NCI-H1105 (cell line): Measurements from ENCODE around the gene NIPAL4.
"Not testable (repeated sequence)": the region's sequence is repeated elsewhere in the genome, so short reads cannot be mapped to it uniquely, and the experiment has no call there.

Source experiments
- DNase-seq: peaks from one replicate; lab custom pipeline; 2025; lab: John Stamatoyannopoulos, UW

NIPAL4 gene

DNA sequence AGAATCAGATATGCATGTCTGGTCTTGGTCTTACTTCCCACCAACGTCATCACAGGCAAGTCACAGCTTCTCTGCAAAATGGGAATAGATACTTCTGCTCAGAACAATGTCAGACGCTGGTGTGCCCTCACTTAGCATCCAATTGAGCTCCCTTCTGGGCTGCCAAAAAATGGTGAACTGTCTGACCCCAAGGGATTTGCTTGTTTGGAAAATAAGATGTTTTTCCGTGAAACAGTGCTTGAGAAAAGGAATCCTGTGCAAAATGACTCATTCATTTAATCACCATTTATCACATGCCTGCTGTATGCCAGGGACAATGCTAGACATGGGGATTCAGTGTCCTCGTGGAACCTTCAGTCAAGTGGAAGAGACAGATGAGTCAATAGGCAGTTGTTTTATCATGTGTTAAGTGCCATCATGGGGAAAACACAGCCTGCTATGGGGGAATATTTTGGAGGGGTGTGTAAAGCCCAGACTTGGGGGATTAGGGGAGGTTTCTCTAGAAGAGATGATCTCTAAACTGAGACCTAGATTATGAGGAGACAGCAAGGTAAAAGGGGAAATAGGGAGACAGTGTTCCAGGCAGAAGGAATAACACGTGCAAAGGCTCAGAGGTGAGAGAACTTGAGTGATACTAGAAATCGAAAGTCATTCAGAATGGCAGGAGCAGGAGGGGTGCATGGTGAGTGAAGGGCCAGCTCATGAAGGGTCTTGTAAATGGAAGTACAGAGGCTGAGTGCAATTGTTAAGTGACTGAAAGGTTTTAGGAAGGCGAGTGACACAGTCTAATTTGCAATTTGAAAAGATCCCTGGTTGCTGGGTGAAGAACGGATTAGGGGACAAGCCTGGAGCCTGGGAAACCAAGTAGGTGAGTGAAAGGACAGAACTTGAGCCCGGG lies 3.9 kb downstream of the NIPAL4 start:
- DNase-seq = no peak

DNA sequence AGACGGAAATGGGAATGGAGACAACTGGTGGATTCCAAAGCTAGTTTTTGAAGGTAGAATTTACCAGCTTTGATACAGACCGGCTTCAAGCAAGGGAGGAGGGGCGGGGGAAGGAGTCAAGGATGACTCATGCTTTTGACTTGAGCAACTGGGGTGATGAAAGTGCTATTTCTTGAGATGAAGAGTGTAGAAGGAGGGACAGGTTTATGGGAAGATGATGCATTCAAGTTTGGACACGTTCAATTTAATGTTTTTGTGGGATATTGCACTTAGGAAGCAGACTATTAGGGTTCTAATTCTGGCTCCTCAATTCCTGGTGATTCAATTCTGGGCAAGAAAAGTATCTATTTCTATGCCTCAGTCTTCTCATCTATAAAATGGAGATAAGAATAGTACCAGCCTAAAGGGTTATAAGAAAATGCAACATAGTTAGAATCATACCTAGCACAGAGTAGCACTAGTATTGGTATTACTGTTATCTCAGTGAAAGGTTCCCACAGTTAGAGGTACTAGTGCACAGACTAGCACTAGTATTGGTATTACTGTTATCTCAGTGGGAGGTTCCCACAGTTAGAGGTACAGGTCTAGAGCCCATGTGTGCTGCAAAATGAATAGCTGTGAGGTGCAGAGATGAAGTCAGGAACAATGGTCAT lies 4.6 kb downstream of the NIPAL4 start:
- no peak for DNase-seq

DNA sequence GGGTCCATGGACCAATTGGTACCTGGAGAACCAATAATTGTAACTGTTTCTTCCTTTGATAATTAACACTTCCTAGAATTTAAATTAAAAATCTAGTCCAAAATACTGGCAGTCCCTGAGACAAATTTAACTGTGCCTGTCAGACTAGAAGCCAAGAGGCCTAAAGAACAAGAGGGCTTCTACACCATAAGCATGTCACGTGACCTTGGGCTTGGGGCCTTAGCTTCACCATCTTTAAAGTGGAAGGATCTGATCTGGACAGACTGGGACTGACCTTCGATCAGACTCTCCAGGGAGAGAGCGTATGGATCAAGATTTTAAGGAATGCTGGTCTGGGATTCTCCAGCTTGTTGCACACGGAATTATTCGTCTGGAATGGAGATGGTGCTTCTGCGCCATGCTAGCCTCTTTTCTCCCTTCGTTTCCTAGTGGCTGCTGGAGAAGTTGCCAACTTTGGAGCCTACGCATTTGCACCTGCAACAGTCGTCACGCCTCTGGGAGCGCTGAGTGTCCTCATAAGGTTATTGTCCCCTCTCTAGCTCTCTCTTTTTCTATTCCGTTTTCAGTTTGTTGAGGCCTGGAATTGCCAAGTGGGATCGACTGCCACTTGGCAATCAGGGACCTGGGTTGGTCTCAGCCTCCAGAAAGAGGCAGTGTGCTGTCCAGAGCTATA lies 8.4 kb downstream of the NIPAL4 start:
- DNase-seq = no peak

DNA sequence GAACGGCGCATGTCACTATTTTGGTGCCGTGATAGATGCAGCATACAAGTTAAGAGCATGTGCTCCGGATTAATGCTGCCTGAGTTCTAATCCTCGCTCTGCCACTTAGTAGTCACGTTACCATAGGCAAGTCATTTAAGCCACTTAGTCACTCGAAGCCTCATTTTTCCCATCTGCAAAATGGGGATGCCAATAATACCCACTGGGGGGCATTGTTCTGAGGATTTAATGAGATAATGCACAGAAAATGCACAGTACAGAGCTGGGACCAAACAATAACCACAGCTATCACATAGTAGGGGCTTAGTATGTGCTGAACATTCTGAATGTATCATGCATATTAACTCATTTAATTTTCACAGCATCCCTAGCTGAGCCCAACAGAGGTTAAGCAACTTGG lies 9.1 kb downstream of the NIPAL4 start:
- no peak for DNase-seq

DNA sequence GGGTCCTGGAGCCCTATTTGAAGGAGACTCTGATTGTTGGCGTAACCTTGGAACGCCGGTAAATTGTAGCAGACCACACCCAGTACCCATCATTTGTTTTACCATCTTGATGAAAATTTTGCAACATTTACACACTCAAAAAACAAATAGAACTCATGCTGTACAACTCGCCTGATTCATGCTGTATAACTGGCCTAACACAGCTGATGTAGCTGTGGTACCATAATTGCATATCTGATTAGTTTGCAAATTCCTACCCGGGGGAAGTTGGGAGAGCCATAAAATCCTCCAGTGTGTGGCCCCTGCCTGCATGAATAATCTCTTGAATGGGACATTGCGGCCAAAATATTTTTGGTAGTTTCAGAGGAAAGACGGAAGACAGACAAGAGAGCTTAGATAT lies 9.7 kb downstream of the NIPAL4 start:
- DNase-seq = no peak

DNA sequence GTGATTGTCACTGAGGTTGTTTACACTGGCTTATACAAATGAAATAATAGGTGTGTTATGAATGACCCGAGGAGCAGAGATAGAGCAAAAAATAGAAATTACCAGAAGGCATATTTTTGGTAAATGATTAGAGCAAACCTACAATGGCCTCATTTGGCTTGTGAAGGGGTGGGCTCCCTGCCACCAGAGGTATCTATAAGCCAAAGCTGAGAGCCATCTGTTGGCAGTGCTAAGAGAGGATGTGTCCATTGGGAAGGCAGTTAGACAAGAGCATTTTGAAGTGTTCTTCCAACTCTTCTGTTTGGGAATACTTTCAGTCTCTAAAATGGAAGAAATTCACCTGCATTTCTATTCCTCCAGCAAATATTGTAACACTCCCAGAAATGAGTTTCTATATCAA lies 10.6 kb downstream of the NIPAL4 start:
- no peak for DNase-seq

DNA sequence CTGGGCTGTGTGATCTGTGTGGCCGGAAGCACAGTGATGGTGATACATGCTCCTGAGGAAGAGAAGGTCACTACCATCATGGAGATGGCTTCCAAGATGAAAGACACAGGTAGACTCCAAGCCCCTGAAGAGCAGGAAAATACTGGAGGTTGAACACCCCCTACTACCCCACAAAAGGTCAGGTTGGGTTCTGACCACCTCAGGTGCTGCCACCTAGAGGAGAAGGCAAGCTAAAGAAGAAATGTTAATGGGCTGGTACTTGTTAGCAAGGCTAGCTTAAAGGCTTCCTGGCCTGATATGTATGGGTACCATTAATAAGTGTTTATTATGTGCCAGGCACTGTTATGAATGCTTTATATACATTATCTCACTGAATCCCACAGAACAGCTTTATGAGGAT lies 11.7 kb downstream of the NIPAL4 start:
- no peak for DNase-seq

DNA sequence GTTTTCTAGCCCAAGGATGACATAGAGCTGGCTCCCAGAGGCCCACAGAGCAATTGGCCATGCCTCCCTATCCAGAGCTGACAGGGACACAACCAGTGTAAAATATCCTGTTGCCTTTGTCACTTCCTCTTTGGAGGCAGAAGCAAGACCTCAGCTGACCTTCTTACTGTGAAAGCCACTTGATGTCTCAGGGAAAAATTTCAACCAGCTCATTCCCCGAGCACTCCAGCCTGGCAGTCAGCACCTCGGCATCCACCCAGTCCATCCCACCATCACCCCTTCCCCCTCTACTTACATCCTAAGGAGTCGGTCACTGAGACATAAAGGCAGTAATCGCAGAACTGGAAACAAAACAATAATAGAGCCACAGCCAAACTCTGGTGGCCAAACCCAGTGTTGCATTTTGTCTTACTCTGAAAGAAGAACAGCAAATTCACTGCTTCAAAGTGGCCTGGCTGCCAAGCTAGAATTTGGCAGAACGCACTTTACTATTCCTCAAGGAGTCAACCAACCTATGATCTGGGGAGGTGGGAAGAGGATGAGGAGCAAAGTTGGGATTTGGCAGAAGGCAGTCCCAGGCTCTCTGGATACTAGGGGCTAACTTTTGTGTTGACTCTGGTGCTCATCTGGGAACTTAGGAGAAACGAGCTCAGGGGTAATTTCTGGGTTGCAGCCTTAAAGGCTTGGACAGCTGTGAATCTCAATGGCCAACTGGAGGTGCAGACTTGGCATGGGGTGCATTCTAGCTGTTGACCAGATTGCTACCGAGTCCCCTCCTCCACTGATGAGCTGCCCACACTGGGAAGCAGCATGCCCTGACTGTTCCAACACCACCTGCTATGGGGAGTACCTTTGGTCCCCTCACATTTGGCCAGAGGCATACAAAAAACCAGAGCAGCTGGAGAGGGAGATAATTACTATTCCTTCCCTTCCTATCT lies 13.6 kb downstream of the NIPAL4 start:
- DNase-seq = no peak

DNA sequence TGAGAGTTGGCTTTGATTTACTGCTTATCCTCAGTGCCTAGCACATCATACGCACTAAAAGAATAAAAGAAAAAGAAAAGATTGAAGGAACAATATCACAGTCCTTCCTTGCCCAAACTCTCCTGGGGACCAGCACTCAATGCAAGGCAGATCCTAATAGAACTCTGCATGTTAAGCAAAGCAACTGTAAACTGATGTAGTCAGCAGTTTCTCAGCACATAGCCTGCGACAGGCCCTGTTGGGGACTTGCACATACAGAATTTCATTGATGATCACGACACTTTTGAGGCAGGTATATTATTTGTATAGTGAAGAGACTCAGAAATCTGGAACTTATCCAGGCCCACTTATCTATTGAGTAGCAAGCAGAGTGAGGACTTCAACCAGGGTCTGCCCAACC lies 15.4 kb downstream of the NIPAL4 start:
- DNase-seq = no peak

DNA sequence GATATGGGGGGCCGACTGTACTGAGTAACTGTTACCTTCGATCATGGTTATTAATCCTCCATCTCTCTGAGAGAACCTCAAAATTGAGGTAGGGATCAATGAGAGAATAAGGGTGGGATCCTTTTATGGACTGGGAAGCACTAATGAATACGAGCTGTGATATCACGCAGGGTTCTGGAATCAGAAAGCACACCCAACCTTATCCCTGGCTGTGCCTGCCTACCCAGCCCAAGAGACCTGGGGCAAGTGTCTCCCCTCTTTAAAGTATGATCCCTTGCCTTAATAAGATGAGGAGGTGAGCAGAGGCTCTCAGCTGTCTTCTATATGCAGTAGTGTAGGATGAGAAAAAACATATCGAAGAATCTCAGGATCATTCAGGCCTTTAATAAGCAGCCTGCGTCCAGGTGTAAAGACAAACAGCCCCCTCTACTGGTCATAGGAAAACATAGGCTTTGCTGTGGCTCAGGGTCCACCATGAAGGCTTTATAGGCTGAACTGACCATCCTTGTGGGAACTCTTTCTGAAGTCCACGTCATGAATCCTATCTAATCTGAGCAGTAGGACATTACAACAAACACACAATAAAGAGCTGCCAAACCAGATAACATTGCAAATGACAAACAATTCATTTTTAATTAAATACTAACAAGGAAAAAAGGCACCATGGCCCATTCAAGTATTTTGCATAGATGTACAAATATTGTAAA lies 16.8 kb downstream of the NIPAL4 start:
- peak; percentile 54 for DNase-seq

DNA sequence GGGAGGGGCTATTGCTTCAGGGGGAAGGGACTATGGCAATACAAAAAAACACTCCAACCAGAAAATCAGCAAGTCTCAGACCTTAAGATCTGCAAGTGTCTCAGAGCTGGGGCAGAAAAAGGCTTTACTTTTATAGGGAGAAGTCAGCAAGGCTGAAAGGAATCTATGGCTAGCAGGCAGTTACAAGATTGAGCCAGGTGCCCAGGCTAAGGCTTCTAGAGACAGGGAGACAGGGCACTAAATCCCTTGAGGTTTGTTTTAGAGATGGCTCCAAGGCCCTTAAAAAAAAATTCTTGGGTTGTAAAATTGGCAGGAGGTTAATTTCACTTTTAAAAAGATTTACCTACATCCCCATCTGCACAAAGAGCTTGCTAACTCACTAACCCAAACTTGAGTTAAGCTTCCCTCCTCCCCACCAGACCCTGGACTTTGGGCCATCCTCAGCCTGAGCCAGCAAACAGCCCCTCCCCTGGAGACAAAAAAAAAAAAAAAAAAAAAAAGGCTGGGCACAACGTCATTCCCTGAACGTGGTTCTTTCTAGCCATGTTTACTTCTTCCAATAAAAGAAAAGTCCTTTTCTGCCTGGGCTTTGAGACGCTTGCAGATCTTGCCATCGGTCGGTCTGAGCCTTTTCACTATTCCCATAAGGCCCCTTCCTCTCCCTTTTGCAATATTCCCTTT lies 17.9 kb downstream of the NIPAL4 start:
- DNase-seq = no peak

DNA sequence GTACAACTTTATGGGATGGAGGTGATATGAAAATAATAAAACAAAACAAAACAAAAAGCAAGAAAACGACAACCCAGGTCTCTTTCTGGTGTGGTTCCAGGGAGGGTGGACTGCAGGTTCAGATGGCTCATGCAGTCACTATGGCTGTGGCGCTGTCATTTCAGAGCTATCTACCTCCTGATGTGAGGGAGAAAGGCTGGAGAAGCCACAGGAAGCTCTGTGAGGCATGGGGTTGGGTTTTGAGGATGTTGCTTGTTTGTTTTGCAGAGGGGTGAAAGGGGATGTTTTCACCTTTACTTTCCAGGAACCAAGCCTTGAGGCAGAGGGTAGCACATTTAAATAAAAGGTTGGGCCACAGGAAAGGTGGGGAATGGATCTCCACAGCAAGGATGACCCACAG lies 18.7 kb downstream of the NIPAL4 start:
- no peak for DNase-seq

DNA sequence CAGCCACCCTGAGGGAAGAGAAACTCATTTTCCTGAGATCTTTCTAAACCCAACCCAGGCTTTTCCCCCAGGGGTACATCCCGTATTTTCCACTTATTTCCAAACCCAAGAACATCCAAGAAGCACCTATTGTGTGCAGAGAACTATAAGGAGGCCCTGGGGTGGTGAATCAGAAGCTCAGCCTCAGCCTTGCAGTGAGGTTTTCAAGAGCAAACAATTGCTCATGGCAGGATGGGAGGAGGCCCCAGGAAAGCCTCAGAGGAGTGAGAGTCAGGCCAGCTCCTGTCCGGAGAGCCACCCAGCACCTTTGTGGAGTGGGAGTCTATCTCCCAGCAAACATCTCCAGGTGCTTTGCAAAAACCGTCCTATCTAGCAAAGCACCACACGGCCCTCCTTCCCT lies 19.2 kb downstream of the NIPAL4 start:
- DNase-seq = no peak

DNA sequence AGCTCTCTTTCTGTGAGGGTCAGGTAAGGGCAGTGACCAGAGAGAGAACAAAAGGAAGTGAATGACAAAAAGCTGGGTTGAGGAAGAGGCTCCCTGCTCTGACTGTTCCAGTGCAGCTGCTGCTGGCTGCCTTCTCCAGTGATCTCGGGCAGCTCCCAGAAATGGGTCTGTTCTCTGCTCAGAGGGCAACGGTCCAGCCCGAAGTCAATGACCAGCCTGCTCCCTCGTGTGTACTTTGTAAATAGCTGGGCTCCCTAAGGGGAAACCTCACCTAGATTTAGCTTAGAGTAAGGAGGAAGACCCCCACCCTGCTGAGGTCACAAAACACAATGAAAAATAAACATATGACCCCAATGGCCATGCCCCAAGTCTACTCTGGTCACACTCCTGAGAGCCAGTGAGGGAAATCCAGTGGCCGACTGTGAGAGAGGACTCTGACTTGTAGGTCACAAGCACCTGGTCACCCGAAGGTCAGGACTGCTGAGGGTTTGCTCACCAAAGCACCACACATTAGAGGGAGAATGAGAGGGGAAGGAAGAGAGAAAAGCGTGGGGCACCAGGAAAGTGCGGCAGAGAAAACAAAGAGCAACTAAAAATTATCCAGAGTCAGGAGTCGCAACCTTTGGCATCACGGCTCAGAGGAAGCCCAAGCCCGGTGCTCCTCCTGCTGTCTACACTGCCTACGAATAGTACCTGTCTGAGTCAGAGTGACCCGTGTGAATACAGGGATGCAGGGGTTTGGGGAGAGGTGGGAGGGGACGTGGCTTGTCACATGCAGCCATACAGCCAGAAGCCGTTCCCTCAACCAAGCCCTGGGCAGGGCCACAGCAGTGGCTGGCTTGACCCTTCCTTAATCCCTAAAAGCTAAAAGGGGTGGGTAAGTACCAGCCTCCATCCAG lies 19.8 kb downstream of the NIPAL4 start:
- no peak for DNase-seq

DNA sequence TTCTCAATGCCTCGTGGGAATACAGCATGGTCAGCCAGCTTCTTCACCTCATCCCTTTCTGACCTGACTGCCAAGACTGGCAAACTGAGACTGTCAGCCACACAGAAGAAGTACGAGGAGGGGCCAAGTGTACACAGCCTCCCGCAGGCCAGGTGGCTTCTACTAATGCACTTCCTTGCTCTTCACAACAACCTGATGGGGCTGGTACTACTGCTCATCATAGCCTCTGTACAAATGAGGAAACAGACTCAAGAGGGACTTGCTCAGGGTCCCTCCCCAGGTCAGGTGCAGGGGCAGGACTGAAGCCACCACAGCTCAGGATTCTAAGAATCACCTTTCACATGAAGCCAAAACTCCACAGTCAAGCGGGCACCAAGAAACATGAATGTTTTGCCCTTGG lies 21.3 kb downstream of the NIPAL4 start:
- DNase-seq = no peak

DNA sequence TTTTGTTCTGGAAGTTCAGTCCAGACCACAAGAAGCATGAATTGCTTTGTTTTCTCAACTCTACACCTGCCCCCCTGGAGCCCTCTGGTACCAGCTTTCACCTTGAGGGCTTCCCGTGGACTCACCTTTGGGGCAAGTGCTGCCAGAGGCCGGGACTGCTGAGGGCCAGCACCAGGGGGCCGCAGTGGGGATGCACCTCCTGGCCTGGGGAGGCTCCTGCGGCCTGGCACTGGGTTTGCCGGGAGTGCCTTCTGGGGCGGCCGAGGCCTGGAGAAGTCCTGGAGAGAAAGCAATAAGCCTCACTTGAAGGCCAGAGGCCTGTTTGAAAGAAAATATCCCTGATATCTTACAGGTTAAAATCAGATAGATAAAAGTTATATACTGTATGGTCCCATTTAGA lies 21.7 kb downstream of the NIPAL4 start:
- no peak for DNase-seq

DNA sequence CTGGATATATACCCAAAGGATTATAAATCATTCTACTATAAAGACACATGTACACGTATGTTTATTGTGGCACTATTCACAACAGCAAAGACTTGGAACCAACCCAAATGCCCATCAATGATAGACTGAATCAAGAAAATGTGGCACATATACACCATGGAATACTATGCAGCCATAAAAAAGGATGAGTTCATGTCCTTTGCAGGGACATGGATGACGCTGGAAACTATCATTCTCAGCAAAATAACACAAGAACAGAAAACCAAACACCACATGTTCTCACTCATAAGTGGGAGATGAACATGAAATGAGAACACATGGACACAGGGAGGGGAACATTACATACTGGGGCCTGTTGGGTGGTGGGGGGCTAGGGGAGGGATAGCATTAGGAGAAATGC lies 22.7 kb downstream of the NIPAL4 start:
- not testable (repeated sequence) for DNase-seq

DNA sequence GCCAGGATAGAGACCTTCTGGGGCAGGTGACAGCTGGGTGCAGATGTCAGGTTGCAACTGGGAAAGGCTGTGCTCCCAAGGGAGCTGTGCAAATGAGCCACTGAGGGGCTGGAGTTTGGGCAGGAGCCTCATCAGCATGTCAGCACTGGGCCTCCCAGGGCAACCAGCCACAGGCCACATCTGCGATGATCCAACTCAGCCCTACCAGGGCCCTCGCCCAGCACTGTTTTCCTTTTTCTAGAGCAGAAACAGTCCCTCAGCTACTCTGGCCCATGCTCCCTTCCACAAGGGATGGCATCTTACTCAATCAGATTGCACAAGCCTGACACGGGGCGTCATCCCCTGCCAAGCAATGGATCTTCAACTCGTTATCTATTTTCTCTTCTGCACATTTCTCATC lies 24.8 kb downstream of the NIPAL4 start:
- DNase-seq = no peak

DNA sequence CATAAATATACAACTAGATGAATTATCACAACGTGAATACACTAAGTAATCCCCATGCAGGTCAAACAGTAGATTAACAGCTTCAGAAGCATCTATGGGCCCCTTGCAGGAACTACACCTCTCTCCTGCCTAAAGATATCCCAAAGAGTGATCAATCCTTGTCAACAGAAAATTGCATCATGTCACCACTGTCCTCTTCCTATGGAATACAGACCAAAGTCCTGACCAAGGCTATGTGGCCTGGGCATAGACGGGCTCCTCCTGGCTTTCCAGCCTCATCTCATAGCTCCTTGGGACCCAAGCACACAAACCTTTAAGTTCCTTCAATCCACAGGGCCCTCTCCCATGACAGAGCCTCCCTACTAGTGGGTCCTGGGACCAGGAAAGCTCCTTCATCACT lies 25.3 kb downstream of the NIPAL4 start:
- no peak for DNase-seq

DNA sequence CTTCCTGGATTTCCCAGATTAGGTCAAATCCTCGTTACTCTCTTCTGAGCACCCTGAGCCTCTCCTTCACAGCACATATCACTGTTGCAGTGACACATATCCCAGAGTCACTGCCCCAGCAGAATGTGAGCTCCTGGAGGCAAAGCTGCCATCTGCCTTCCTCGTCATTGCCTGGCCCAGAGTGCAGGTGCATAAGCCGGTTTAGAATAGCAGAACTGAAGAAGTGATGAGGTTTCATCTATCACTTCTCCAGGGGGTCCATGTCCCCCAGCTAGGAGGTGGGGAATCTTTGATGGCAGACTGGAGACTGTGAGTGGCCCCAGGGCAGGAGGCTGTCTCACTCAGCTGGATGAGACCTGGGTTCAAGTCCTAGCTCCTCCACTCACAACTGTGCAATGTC lies 25.8 kb downstream of the NIPAL4 start:
- DNase-seq = no peak
